Measurements from ENCODE around the gene UBN2.
"Not testable (repeated sequence)": the region's sequence is repeated elsewhere in the genome, so short reads cannot be mapped to it uniquely, and the experiment has no call there.

UBN2 gene

GRCh38 chr7:139330333-139331030 lies 99.4 kb downstream of the UBN2 start:
- Histone ChIP-seq H3K9me3 (ENCODE audit: control insufficient read depth, low read length) (no peaks in the 10 kb centered on the region), H3K4me1 (ENCODE audit: control insufficient read depth, insufficient read depth, low read length, poor library complexity, severe bottlenecking) (no peaks in the 10 kb centered on the region), H3K4me3 (ENCODE audit: extremely low read depth, insufficient read depth, low read length, poor library complexity, severe bottlenecking) (no peak overlapping the region), H3K36me3 (ENCODE audit: control insufficient read depth, insufficient read depth, low read length) (no peaks in the 10 kb centered on the region), H3K27ac (ENCODE audit: low read depth, low read length, severe bottlenecking) (no peak overlapping the region)
- WGBS, 2 experiments (ENCODE audit: insufficient coverage in 2 of 2) = 63 to 100% methylated on average over 1 to 2 of the region's 3 CpGs

GRCh38 chr7:139332697-139333359 lies 101.8 kb downstream of the UBN2 start:
- Histone ChIP-seq H3K9me3 (ENCODE audit: control insufficient read depth, low read length) (no peaks in the 10 kb centered on the region), H3K27ac (ENCODE audit: low read depth, low read length, severe bottlenecking) (no peak overlapping the region), H3K4me1 (ENCODE audit: control insufficient read depth, insufficient read depth, low read length, poor library complexity, severe bottlenecking) (no peaks in the 10 kb centered on the region), H3K4me3 (ENCODE audit: extremely low read depth, insufficient read depth, low read length, poor library complexity, severe bottlenecking) (no peak overlapping the region), H3K36me3 (ENCODE audit: control insufficient read depth, insufficient read depth, low read length) (no peaks in the 10 kb centered on the region)
- WGBS, 2 experiments (ENCODE audit: insufficient coverage in 2 of 2) = 88 to 94% methylated on average over 3 to 4 of the region's 5 CpGs

GRCh38 chr7:139333443-139333842 lies 102.4 kb downstream of the UBN2 start:
- not testable (repeated sequence) for H3K4me3 ChIP-seq (ENCODE audit: extremely low read depth, insufficient read depth, low read length, poor library complexity, severe bottlenecking); H3K36me3 ChIP-seq (ENCODE audit: control insufficient read depth, insufficient read depth, low read length); H3K27ac ChIP-seq (ENCODE audit: low read depth, low read length, severe bottlenecking); H3K4me1 ChIP-seq (ENCODE audit: control insufficient read depth, insufficient read depth, low read length, poor library complexity, severe bottlenecking); H3K9me3 ChIP-seq (ENCODE audit: control insufficient read depth, low read length)
- WGBS, 2 experiments (ENCODE audit: insufficient coverage in 2 of 2) = 85 to 89% methylated on average over 6 of the region's 13 CpGs

- Histone ChIP-seq H3K9me3 (ENCODE audit: control insufficient read depth, low read length) (peaks cover 9% of the 10 kb centered on the region), H3K4me1 (ENCODE audit: control insufficient read depth, insufficient read depth, low read length, poor library complexity, severe bottlenecking) (no peaks in the 10 kb centered on the region), H3K4me3 (ENCODE audit: extremely low read depth, insufficient read depth, low read length, poor library complexity, severe bottlenecking) (no peak overlapping the region), H3K27ac (ENCODE audit: low read depth, low read length, severe bottlenecking) (no peak overlapping the region), H3K36me3 (ENCODE audit: control insufficient read depth, insufficient read depth, low read length) (no peaks in the 10 kb centered on the region)
- 90 to 100% methylated on average over 1 to 3 of the region's 4 CpGs for WGBS, 2 experiments (ENCODE audit: insufficient coverage in 2 of 2)
Observed at GRCh38 chr7:139334399-139335150, 103.5 kb downstream of the UBN2 start.

GRCh38 chr7:139339025-139339424 lies 108.0 kb downstream of the UBN2 start:
- 91 to 100% methylated on average over 2 of the region's 2 CpGs for WGBS, 2 experiments (ENCODE audit: insufficient coverage in 2 of 2)
- H3K4me1 ChIP-seq (ENCODE audit: control insufficient read depth, insufficient read depth, low read length, poor library complexity, severe bottlenecking) = no peaks in the 10 kb centered on the region
- H3K4me3 ChIP-seq (ENCODE audit: extremely low read depth, insufficient read depth, low read length, poor library complexity, severe bottlenecking) = no peak overlapping the region
- H3K9me3 ChIP-seq (ENCODE audit: control insufficient read depth, low read length) = peaks cover 13% of the 10 kb centered on the region
- H3K36me3 ChIP-seq (ENCODE audit: control insufficient read depth, insufficient read depth, low read length) = peaks cover 5% of the 10 kb centered on the region
- H3K27ac ChIP-seq (ENCODE audit: low read depth, low read length, severe bottlenecking) = no peak overlapping the region

- H3K4me1 ChIP-seq (ENCODE audit: control insufficient read depth, insufficient read depth, low read length, poor library complexity, severe bottlenecking) = no peaks in the 10 kb centered on the region
- H3K4me3 ChIP-seq (ENCODE audit: extremely low read depth, insufficient read depth, low read length, poor library complexity, severe bottlenecking) = peak overlapping the region; percentile 95
- H3K27ac ChIP-seq (ENCODE audit: low read depth, low read length, severe bottlenecking) = peak overlapping the region; percentile 97
- peaks cover 7% of the 10 kb centered on the region for H3K36me3 ChIP-seq (ENCODE audit: control insufficient read depth, insufficient read depth, low read length)
- H3K9me3 ChIP-seq (ENCODE audit: control insufficient read depth, low read length) = peaks cover 13% of the 10 kb centered on the region
- 92 to 95% methylated on average over 6 to 11 of the region's 13 CpGs for WGBS, 2 experiments (ENCODE audit: insufficient coverage in 2 of 2)
Observed at GRCh38 chr7:139339698-139340036, 108.6 kb downstream of the UBN2 start.

- Histone ChIP-seq H3K36me3 (ENCODE audit: control insufficient read depth, insufficient read depth, low read length) (peaks cover 7% of the 10 kb centered on the region), H3K9me3 (ENCODE audit: control insufficient read depth, low read length) (peaks cover 13% of the 10 kb centered on the region), H3K4me1 (ENCODE audit: control insufficient read depth, insufficient read depth, low read length, poor library complexity, severe bottlenecking) (no peaks in the 10 kb centered on the region), H3K4me3 (ENCODE audit: extremely low read depth, insufficient read depth, low read length, poor library complexity, severe bottlenecking) (peak overlapping the region; percentile 95), H3K27ac (ENCODE audit: low read depth, low read length, severe bottlenecking) (peak overlapping the region; percentile 97)
- WGBS, 2 experiments (ENCODE audit: insufficient coverage in 2 of 2) = 3 to 5% methylated on average over 54 to 59 of the region's 66 CpGs
Observed at GRCh38 chr7:139340037-139340807, 109.2 kb downstream of the UBN2 start.

GRCh38 chr7:139340808-139341057 lies 109.7 kb downstream of the UBN2 start:
- H3K4me3 ChIP-seq (ENCODE audit: extremely low read depth, insufficient read depth, low read length, poor library complexity, severe bottlenecking) = peak overlapping the region; percentile 95
- WGBS, 2 experiments (ENCODE audit: insufficient coverage in 2 of 2) = 0% methylated on average over 3 of the region's 9 CpGs; no CpG with 5 or more reads in 1 of the 2 experiments
- H3K4me1 ChIP-seq (ENCODE audit: control insufficient read depth, insufficient read depth, low read length, poor library complexity, severe bottlenecking) = no peaks in the 10 kb centered on the region
- peaks cover 11% of the 10 kb centered on the region for H3K36me3 ChIP-seq (ENCODE audit: control insufficient read depth, insufficient read depth, low read length)
- H3K27ac ChIP-seq (ENCODE audit: low read depth, low read length, severe bottlenecking) = peak overlapping the region; percentile 97
- H3K9me3 ChIP-seq (ENCODE audit: control insufficient read depth, low read length) = peaks cover 13% of the 10 kb centered on the region

GRCh38 chr7:139341058-139341775 lies 110.2 kb downstream of the UBN2 start, which contains the start of gene FMC1:
FMC1 (plus strand) TSS chr7:139341337; CDS start chr7:139341385, 48 bp downstream.
- peak within 1 kb of the TSS; percentile 95 for H3K4me3 ChIP-seq (ENCODE audit: extremely low read depth, insufficient read depth, low read length, poor library complexity, severe bottlenecking)
- H3K27ac ChIP-seq (ENCODE audit: low read depth, low read length, severe bottlenecking) = peak within 1 kb of the TSS; percentile 97
- H3K9me3 ChIP-seq (ENCODE audit: control insufficient read depth, low read length) = peaks cover 13% of the 10 kb centered on the region
- 1% methylated on average over 41 to 49 of the region's 54 CpGs for WGBS, 2 experiments (ENCODE audit: insufficient coverage in 2 of 2)
- peaks cover 12% of the 10 kb centered on the region for H3K36me3 ChIP-seq (ENCODE audit: control insufficient read depth, insufficient read depth, low read length)
- H3K4me1 ChIP-seq (ENCODE audit: control insufficient read depth, insufficient read depth, low read length, poor library complexity, severe bottlenecking) = no peaks in the 10 kb centered on the region

- H3K9me3 ChIP-seq (ENCODE audit: control insufficient read depth, low read length) = peaks cover 13% of the 10 kb centered on the region
- peak overlapping the region; percentile 97 for H3K27ac ChIP-seq (ENCODE audit: low read depth, low read length, severe bottlenecking)
- H3K4me1 ChIP-seq (ENCODE audit: control insufficient read depth, insufficient read depth, low read length, poor library complexity, severe bottlenecking) = no peaks in the 10 kb centered on the region
- 2 to 13% methylated on average over 4 to 8 of the region's 9 CpGs for WGBS, 2 experiments (ENCODE audit: insufficient coverage in 2 of 2)
- H3K4me3 ChIP-seq (ENCODE audit: extremely low read depth, insufficient read depth, low read length, poor library complexity, severe bottlenecking) = peak overlapping the region; percentile 95
- H3K36me3 ChIP-seq (ENCODE audit: control insufficient read depth, insufficient read depth, low read length) = peaks cover 18% of the 10 kb centered on the region
Observed at GRCh38 chr7:139341776-139342226, 110.8 kb downstream of the UBN2 start.

Measured in mesodermal cell (in vitro differentiated cells).